K562 (cell line): ENCODE results near the gene NIN. TPM values are rescaled to one million over a fixed set of nuclear protein-coding genes. Genes with fewer than 3 reads are reported as not detected.

Experiments
- ATAC-seq: fragments of 200-7000 bp; cut with Tn5 transposase; 3 replicates; pipeline ENCODE4 v1.9.1; 2020; ENCODE audit warnings: moderate library complexity
- BruUV-seq: library from RNA; stranded (reverse); fragments of 400-500 nt; replicated peaks from 2 replicates; lab custom pipeline; 2021; lab: Mats Ljungman, UMichigan
- CTCF ChIA-PET: fragments of 300-600 bp; formaldehyde crosslinking; extraction: SDS; loops from one replicate; lab custom pipeline; 2021; ENCODE audit warnings: low intra/inter-chr PET ratio; lab: Yijun Ruan, JAX
- POLR2A ChIA-PET: fragments of 300-600, 350-650 bp; sonication (Branson Sonifier 250); formaldehyde crosslinking; extraction: SDS; loops from one replicate; lab custom pipeline; 2021; ENCODE audit warnings: antibody characterized with exemption, inconsistent platforms; lab: Yijun Ruan, JAX
- DNase-seq, 4 experiments: peaks; one replicate each; pipeline versions ENCODE4 v3.0.0 to v3.0.0-alpha.2; 2011 to 2018; ENCODE audit warnings: low spot score in 3 of 4, mixed read lengths in 3 of 4; ENCODE audit errors: extremely low read depth in 1 of 4
- FAIRE-seq: peaks from 2 replicates; lab custom pipeline; 2011; peaks lifted over from hg19 to GRCh38; lab: Jason Lieb, UNC
- H2AFZ ChIP-seq: 2 replicates; pipeline ENCODE4 v1.6.0; 2011; ENCODE audit warnings: low read depth, low read length, control low read depth, inconsistent platforms
- H3K27ac ChIP-seq: fragments of 200-600 bp; 3 replicates; pipeline ENCODE4 v1.8.0; 2011; ENCODE audit warnings: low read depth, mild to moderate bottlenecking, control low read depth, inconsistent platforms, low read length, moderate library complexity, mixed read lengths; ENCODE audit errors: extremely low read depth
- H3K27me3 ChIP-seq, 2 experiments: fragments of 300-600 bp in 1 of 2; 2 replicates in 1 of 2; 3 replicates in 1 of 2; pipeline versions ENCODE4 v1.6.0 to v1.8.0; 2011; ENCODE audit warnings: inconsistent platforms in 2 of 2, low read length in 2 of 2, mild to moderate bottlenecking in 1 of 2, mixed read lengths in 1 of 2, moderate library complexity in 1 of 2; ENCODE audit not compliant: control insufficient read depth in 2 of 2, insufficient read depth in 2 of 2
- H3K36me3 ChIP-seq: fragments of 300-600 bp; 3 replicates; pipeline ENCODE4 v1.8.0; 2011; ENCODE audit warnings: mild to moderate bottlenecking, low read length, inconsistent platforms; ENCODE audit not compliant: control insufficient read depth, insufficient read depth
- H3K4me1 ChIP-seq, 2 experiments: fragments of 200-600 bp in 1 of 2; replicated peaks in 1 of 2; 2 replicates in 1 of 2; 3 replicates in 1 of 2; pipeline versions ENCODE4 v1.5.1 to v1.8.0; 2011; ENCODE audit warnings: inconsistent platforms in 2 of 2, low read length in 2 of 2, mild to moderate bottlenecking in 1 of 2, mixed read lengths in 1 of 2, moderate library complexity in 1 of 2; ENCODE audit not compliant: control insufficient read depth in 2 of 2, insufficient read depth in 2 of 2
- H3K4me2 ChIP-seq: 2 replicates; pipeline ENCODE4 v1.6.1; 2011; ENCODE audit warnings: low read length, control low read depth, inconsistent platforms, mixed read lengths; ENCODE audit not compliant: insufficient read depth
- H3K4me3 ChIP-seq: fragments of 200-600 bp; sonication (generic), shearing (Covaris generic); 2 replicates; pipeline ENCODE4 v1.5.1; 2016; ENCODE audit warnings: control low read depth, inconsistent platforms
- H3K79me2 ChIP-seq: fragments of 200-600 bp; 3 replicates; pipeline ENCODE4 v1.8.0; 2011; ENCODE audit warnings: low read length, inconsistent platforms; ENCODE audit not compliant: control insufficient read depth, insufficient read depth
- H3K9ac ChIP-seq, 2 experiments: 2 replicates each; pipeline versions ENCODE4 v1.6.0 to v1.6.1; 2011; ENCODE audit warnings: low read depth in 2 of 2, low read length in 2 of 2, control low read depth in 1 of 2, inconsistent platforms in 1 of 2, mild to moderate bottlenecking in 1 of 2, mixed read lengths in 1 of 2; ENCODE audit not compliant: insufficient read depth in 1 of 2
- H3K9me1 ChIP-seq: one replicate; pipeline ENCODE4 v1.6.0; 2011; ENCODE audit warnings: inconsistent platforms, mild to moderate bottlenecking, low read length, moderate library complexity; ENCODE audit not compliant: control insufficient read depth, insufficient read depth
- H3K9me3 ChIP-seq: replicated peaks from 2 replicates; pipeline ENCODE4 v1.5.1; 2011; ENCODE audit warnings: low read depth, low read length, inconsistent platforms; ENCODE audit not compliant: control insufficient read depth, insufficient read depth
- H4K20me1 ChIP-seq: replicated peaks from 2 replicates; pipeline ENCODE4 v1.6.1; 2011; ENCODE audit warnings: low read length, inconsistent platforms, mixed read lengths; ENCODE audit not compliant: control insufficient read depth, insufficient read depth
- CCAR2 ChIP-seq: fragments of 200-400 bp; formaldehyde crosslinking; IDR thresholded peaks from 2 replicates; pipeline ENCODE4 v1.6.1; 2017; ENCODE audit warnings: mild to moderate bottlenecking, low read depth, low read length
- CEBPG ChIP-seq, 3 experiments: fragments of 200-800 bp in 1 of 3; sonication (Bioruptor generic) in 1 of 3; sonication (generic) in 1 of 3; formaldehyde crosslinking in 1 of 3; IDR thresholded peaks in 2 of 3; conservative IDR thresholded peaks in 1 of 3; 2 replicates each; pipeline versions ENCODE4 v1.6.1 to v1.8.0; 2016 to 2022; ENCODE audit warnings: missing compliant biosample characterization in 2 of 3, missing genetic modification characterization in 2 of 3, mild to moderate bottlenecking in 1 of 3, missing genetic modification reagents in 1 of 3
- HCFC1 ChIP-seq: IDR thresholded peaks from 2 replicates; pipeline ENCODE4 v1.6.1; 2012; ENCODE audit warnings: low read depth, low read length, improper control_type of control experiment
- HDAC6 ChIP-seq: IDR thresholded peaks from 2 replicates; pipeline ENCODE4 v1.6.1; 2012; ENCODE audit warnings: low read depth, mild to moderate bottlenecking, control low read depth, inconsistent platforms, low read length, moderate library complexity
- IRF2 ChIP-seq: sonication (generic); formaldehyde crosslinking; IDR thresholded peaks from 2 replicates; pipeline ENCODE4 v1.8.1; 2022; ENCODE audit warnings: mild to moderate bottlenecking, missing genetic modification reagents
- OTX1 ChIP-seq: fragments of 450-650 bp; formaldehyde crosslinking; IDR thresholded peaks from 2 replicates; pipeline ENCODE4 v1.4.0; 2022; ENCODE audit warnings: mild to moderate bottlenecking
- PBX2 ChIP-seq, 2 experiments: IDR thresholded peaks in 1 of 2; conservative IDR thresholded peaks in 1 of 2; 2 replicates each; pipeline ENCODE4 v1.6.1; 2016; ENCODE audit warnings: low read depth in 2 of 2, mild to moderate bottlenecking in 1 of 2, missing compliant biosample characterization in 1 of 2, missing genetic modification characterization in 1 of 2, moderate library complexity in 1 of 2
- SIX5 ChIP-seq, 2 experiments: IDR thresholded peaks; 2 replicates each; pipeline ENCODE4 v1.6.1; 2011; ENCODE audit warnings: low read length in 2 of 2, borderline replicate concordance in 1 of 2, low read depth in 1 of 2, mild to moderate bottlenecking in 1 of 2, moderate library complexity in 1 of 2; ENCODE audit not compliant: insufficient read depth in 1 of 2
- USF2 ChIP-seq: sonication (generic); formaldehyde crosslinking; IDR thresholded peaks from 2 replicates; pipeline ENCODE4 v1.5.0; 2020; ENCODE audit warnings: missing genetic modification reagents
- ZNF507 ChIP-seq: conservative IDR thresholded peaks from 2 replicates; pipeline ENCODE4 v1.6.1; 2017; ENCODE audit warnings: missing genetic modification characterization, missing compliant biosample characterization
- ZNF764 ChIP-seq: fragments of 250-450 bp; sonication (Bioruptor Pico); IDR thresholded peaks from 2 replicates; pipeline ENCODE4 v1.4.0; 2020; ENCODE audit warnings: low read depth, mild to moderate bottlenecking, moderate library complexity
- ZZZ3 ChIP-seq: fragments of 450-650 bp; IDR thresholded peaks from 2 replicates; pipeline ENCODE4 v1.6.1; 2016; ENCODE audit warnings: antibody characterized with exemption, mild to moderate bottlenecking, moderate library complexity
- WGBS: fragments of 100-300 bp; shearing (Covaris generic); methylation state at CpG from one replicate; pipeline ENCODE4 v1.1.6; 2016; ENCODE audit warnings: low coverage, mixed read lengths; ENCODE audit not compliant: insufficient coverage; ENCODE audit errors: missing lambda C conversion rate; 5-methylcytosine and 5-hydroxymethylcytosine counted together
- in situ Hi-C: fragments of 300-500 bp; cut with MboI; formaldehyde crosslinking; loops from 4 replicates; pipeline ENCODE4 v1.15.0; 2018; ENCODE audit warnings: inconsistent platforms, mixed read lengths
- intact Hi-C: fragments of 100-400 bp; cut with micrococcal nuclease; formaldehyde crosslinking; loops from 2 replicates; pipeline ENCODE4 v1.14.2; 2022
- polyA plus RNA-seq, 8 experiments: library from polyadenylated mRNA; depleted of rRNA in 4 of 8; stranded (reverse) in 5 of 8; unstranded in 3 of 8; fragments of >200 nt; fragmentation: Nextera tagmentation in 2 of 8; fragmentation: Illumina TruSeq in 1 of 8; extraction: Ambion mirVana in 2 of 8; extraction: Trizol in 1 of 8; gene quantifications; 2 replicates each; pipeline versions ENCODE4 v1.2.1 to v1.2.3, GENCODE V29; 2011 to 2014; ENCODE audit warnings: inconsistent platforms in 1 of 8, missing spikeins in 1 of 8
- total RNA-seq, 7 experiments: library from RNA; depleted of rRNA in 6 of 7; stranded (reverse); fragments of >200 nt in 6 of 7; fragmentation: Illumina TruSeq in 2 of 7; extraction: Trizol in 2 of 7; gene quantifications; 2 replicates each; pipeline versions ENCODE4 v1.2.1 to v1.2.3, GENCODE V29; 2011 to 2021; ENCODE audit warnings: low replicate concordance in 1 of 7
- TF ChIP-seq, protein P1 (sequence below): sonication (generic); formaldehyde crosslinking; IDR thresholded peaks from 2 replicates; pipeline ENCODE4 v1.8.1; 2023; ENCODE audit warnings: missing genetic modification reagents, mild to moderate bottlenecking, borderline replicate concordance

Gene NIN
- total and polyA plus RNA-seq, 9 of the 15 experiments (the other 6 are each of a cell fraction or from before 2014, with no cell fraction given), result 0.84 to 8.4 (median 5.0) TPM

GRCh38 chr14:50822501-50823042 lies 8.4 kb downstream of the NIN start:
- 28% methylated on average over 10 of the region's 11 CpGs for WGBS
- no peaks in the 10 kb centered on the region; a peak in 3 of 5 replicates for H3K4me1 ChIP-seq

More at GRCh38 chr14:50822501-50823042, 8.4 kb downstream of the NIN start:
- Histone ChIP-seq H3K4me3 (no peak overlapping the region), H3K4me2 (no peak overlapping the region), H3K27me3 (peaks cover 0 to 8% of the 10 kb centered on the region in 2 experiments; a peak in 1 of 5 replicates), H3K9ac (no peak overlapping the region), H4K20me1 (no peaks in the 10 kb centered on the region), H2AFZ (no peak overlapping the region), H3K36me3 (no peaks in the 10 kb centered on the region), H3K9me3 (no peaks in the 10 kb centered on the region), H3K9me1 (no peaks in the 10 kb centered on the region), H3K27ac (no peak overlapping the region), H3K79me2 (no peaks in the 10 kb centered on the region)
- DNase-seq, result no peak
- no peak for TF ChIP-seq USF2 (CRISPR knock-in tag)
- no peak for TF ChIP-seq CEBPG (CRISPR knock-in tag; IDR thresholded peaks at IDR 0.05)
- no peak for TF ChIP-seq CEBPG (tag; conservative IDR thresholded peaks at IDR 0.05 in 1 of 2, IDR thresholded peaks at IDR 0.05 in 1 of 2)
- no peak for TF ChIP-seq ZNF764 (CRISPR knock-in tag)
- TF ChIP-seq ZZZ3, result no peak
- TF ChIP-seq IRF2, result no peak
- TF ChIP-seq SIX5 (IDR thresholded peaks at IDR 0.05; ENCODE audit: borderline replicate concordance in 1 of 2, insufficient read depth in 1 of 2, low read depth in 1 of 2, low read length in 2 of 2), result no peak
- TF ChIP-seq PBX2 (CRISPR knock-in tag; IDR thresholded peaks at IDR 0.05; ENCODE audit: low read depth), result no peak
- TF ChIP-seq PBX2 (tag; conservative IDR thresholded peaks at IDR 0.05; ENCODE audit: low read depth), result no peak
- no peak for TF ChIP-seq OTX1 (CRISPR knock-in tag)
- TF ChIP-seq, protein P1, sequence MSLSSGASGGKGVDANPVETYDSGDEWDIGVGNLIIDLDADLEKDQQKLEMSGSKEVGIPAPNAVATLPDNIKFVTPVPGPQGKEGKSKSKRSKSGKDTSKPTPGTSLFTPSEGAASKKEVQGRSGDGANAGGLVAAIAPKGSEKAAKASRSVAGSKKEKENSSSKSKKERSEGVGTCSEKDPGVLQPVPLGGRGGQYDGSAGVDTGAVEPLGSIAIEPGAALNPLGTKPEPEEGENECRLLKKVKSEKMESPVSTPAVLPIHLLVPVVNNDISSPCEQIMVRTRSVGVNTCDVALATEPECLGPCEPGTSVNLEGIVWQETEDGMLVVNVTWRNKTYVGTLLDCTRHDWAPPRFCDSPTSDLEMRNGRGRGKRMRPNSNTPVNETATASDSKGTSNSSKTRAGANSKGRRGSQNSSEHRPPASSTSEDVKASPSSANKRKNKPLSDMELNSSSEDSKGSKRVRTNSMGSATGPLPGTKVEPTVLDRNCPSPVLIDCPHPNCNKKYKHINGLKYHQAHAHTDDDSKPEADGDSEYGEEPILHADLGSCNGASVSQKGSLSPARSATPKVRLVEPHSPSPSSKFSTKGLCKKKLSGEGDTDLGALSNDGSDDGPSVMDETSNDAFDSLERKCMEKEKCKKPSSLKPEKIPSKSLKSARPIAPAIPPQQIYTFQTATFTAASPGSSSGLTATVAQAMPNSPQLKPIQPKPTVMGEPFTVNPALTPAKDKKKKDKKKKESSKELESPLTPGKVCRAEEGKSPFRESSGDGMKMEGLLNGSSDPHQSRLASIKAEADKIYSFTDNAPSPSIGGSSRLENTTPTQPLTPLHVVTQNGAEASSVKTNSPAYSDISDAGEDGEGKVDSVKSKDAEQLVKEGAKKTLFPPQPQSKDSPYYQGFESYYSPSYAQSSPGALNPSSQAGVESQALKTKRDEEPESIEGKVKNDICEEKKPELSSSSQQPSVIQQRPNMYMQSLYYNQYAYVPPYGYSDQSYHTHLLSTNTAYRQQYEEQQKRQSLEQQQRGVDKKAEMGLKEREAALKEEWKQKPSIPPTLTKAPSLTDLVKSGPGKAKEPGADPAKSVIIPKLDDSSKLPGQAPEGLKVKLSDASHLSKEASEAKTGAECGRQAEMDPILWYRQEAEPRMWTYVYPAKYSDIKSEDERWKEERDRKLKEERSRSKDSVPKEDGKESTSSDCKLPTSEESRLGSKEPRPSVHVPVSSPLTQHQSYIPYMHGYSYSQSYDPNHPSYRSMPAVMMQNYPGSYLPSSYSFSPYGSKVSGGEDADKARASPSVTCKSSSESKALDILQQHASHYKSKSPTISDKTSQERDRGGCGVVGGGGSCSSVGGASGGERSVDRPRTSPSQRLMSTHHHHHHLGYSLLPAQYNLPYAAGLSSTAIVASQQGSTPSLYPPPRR (CRISPR knock-in tag), result no peak
- no peak for TF ChIP-seq CCAR2
- no peak for TF ChIP-seq HCFC1
- no peak for TF ChIP-seq HDAC6
- TF ChIP-seq ZNF507, result no peak
- BruUV-seq, result no TSS peak
- in situ Hi-C loops (no loop called here), intact Hi-C loops (no loop called here)
- ChIA-PET POLR2A (interaction anchor here (0.5 to 0.6 kb wide), 2 partner anchors 122 to 943 kb away, joined by 3 to 5 read pairs; partner anchors contain the start of gene PYGL), CTCF (no interaction called here)
- ATAC-seq, result no peak
- FAIRE-seq, result no peak
